Measurements from ENCODE around the gene ESRRG. TPM values are rescaled to one million over a fixed set of nuclear protein-coding genes. Genes with fewer than 3 reads are reported as not detected.
"Not testable (repeated sequence)": the region's sequence is repeated elsewhere in the genome, so short reads cannot be mapped to it uniquely, and the experiment has no call there.

The ESRRG gene
- total RNA-seq, 1 donor from 2014 or later = not detected

- H3K4me3 ChIP-seq = no peak overlapping the region
- H3K9me3 ChIP-seq = no peaks in the 10 kb centered on the region
- H3K4me1 ChIP-seq = no peaks in the 10 kb centered on the region
- no peaks in the 10 kb centered on the region for H3K27me3 ChIP-seq
- no peak overlapping the region for H3K27ac ChIP-seq
- H3K36me3 ChIP-seq = no peaks in the 10 kb centered on the region
- DNase-seq (ENCODE audit: low spot score in 2 of 2) = no peak
- no peak for TF ChIP-seq CTCF (IDR thresholded peaks at IDR 0.05)
- intact Hi-C loops (cut with DNase I) = no loop called here
Measured at GRCh38 chr1:216533776-216534175, 189.5 kb downstream of the ESRRG start.

- Histone ChIP-seq H3K4me1 (no peaks in the 10 kb centered on the region), H3K27me3 (no peaks in the 10 kb centered on the region), H3K9me3 (no peaks in the 10 kb centered on the region), H3K4me3 (no peak overlapping the region), H3K36me3 (no peaks in the 10 kb centered on the region), H3K27ac (no peak overlapping the region)
- intact Hi-C loops (cut with DNase I) = no loop called here
- no peak for TF ChIP-seq CTCF (IDR thresholded peaks at IDR 0.05)
- no peak for DNase-seq (ENCODE audit: low spot score in 2 of 2)
Measured at GRCh38 chr1:216532251-216532798, 190.9 kb downstream of the ESRRG start.

- Histone ChIP-seq H3K4me3 (peak overlapping the region; percentile 26 to 44), H3K36me3 (no peaks in the 10 kb centered on the region), H3K4me1 (no peaks in the 10 kb centered on the region), H3K27me3 (no peaks in the 10 kb centered on the region), H3K9me3 (no peaks in the 10 kb centered on the region), H3K27ac (no peak overlapping the region)
- DNase-seq (ENCODE audit: low spot score in 2 of 2) = no peak
- intact Hi-C loops (cut with DNase I) = no loop called here
- no peak for TF ChIP-seq CTCF (IDR thresholded peaks at IDR 0.05)
Measured at GRCh38 chr1:216531263-216532239, 191.7 kb downstream of the ESRRG start.

- H3K27ac ChIP-seq; intact Hi-C loops (cut with DNase I); DNase-seq (ENCODE audit: low spot score in 2 of 2); H3K4me3 ChIP-seq; H3K36me3 ChIP-seq; H3K9me3 ChIP-seq; H3K4me1 ChIP-seq; H3K27me3 ChIP-seq: not testable (repeated sequence)
Measured at GRCh38 chr1:216529851-216530250, 193.4 kb downstream of the ESRRG start.

- no peaks in the 10 kb centered on the region for H3K27me3 ChIP-seq
- TF ChIP-seq CTCF (IDR thresholded peaks at IDR 0.05) = no peak
- DNase-seq (ENCODE audit: low spot score in 2 of 2) = no peak
- H3K36me3 ChIP-seq = no peaks in the 10 kb centered on the region
- H3K27ac ChIP-seq = no peak overlapping the region
- no peaks in the 10 kb centered on the region for H3K4me1 ChIP-seq
- H3K4me3 ChIP-seq = no peak overlapping the region
- intact Hi-C loops (cut with DNase I) = no loop called here
- no peaks in the 10 kb centered on the region for H3K9me3 ChIP-seq
Measured at GRCh38 chr1:216528816-216529215, 194.4 kb downstream of the ESRRG start.

GRCh38 chr1:216523449-216524190, 199.6 kb downstream of the ESRRG start:
- no peak for TF ChIP-seq CTCF (IDR thresholded peaks at IDR 0.05)
- Histone ChIP-seq H3K4me3 (no peak overlapping the region), H3K9me3 (no peaks in the 10 kb centered on the region), H3K4me1 (no peaks in the 10 kb centered on the region), H3K36me3 (no peaks in the 10 kb centered on the region), H3K27ac (no peak overlapping the region), H3K27me3 (no peaks in the 10 kb centered on the region)
- intact Hi-C loops (cut with DNase I) = no loop called here
- DNase-seq (ENCODE audit: low spot score in 2 of 2) = no peak
